ENCODE data around the gene TMEM200B. TPM values are rescaled to one million over a fixed set of nuclear protein-coding genes. Genes with fewer than 3 reads are reported as not detected.
"Not testable (repeated sequence)": the region's sequence is repeated elsewhere in the genome, so short reads cannot be mapped to it uniquely, and the experiment has no call there.

Gene TMEM200B
- total RNA-seq, 1 experiment from 2014 or later = 1.0 TPM

GRCh38 chr1:29108041-29108440 is 15.7 kb downstream of the TMEM200B start:
- not testable (repeated sequence) for H3K36me3 ChIP-seq; H3K9me3 ChIP-seq (replicated peaks); H3K4me3 ChIP-seq; H3K27ac ChIP-seq; H3K4me1 ChIP-seq; H3K27me3 ChIP-seq; DNase-seq

GRCh38 chr1:29105822-29106221 is 17.9 kb downstream of the TMEM200B start:
- peak; percentile 81 to 84 for DNase-seq
- H3K36me3 ChIP-seq = no peaks in the 10 kb centered on the region
- H3K27me3 ChIP-seq = no peaks in the 10 kb centered on the region
- H3K4me3 ChIP-seq = no peak overlapping the region
- no peaks in the 10 kb centered on the region for H3K9me3 ChIP-seq (replicated peaks)
- H3K27ac ChIP-seq = peak overlapping the region; percentile 49; the same call in 1 of the 2 replicates
- H3K4me1 ChIP-seq = peaks cover 7% of the 10 kb centered on the region

- no peak overlapping the region for H3K4me3 ChIP-seq
- peaks cover 7% of the 10 kb centered on the region; the same call in 1 of the 2 replicates for H3K4me1 ChIP-seq
- no peaks in the 10 kb centered on the region for H3K36me3 ChIP-seq
- H3K27me3 ChIP-seq = no peaks in the 10 kb centered on the region
- H3K9me3 ChIP-seq (replicated peaks) = no peaks in the 10 kb centered on the region
- DNase-seq = no peak
- H3K27ac ChIP-seq = no peak overlapping the region
Observed at GRCh38 chr1:29100487-29100886, 23.2 kb downstream of the TMEM200B start.

- peak; percentile 67 to 76 for DNase-seq
- Histone ChIP-seq H3K36me3 (no peaks in the 10 kb centered on the region), H3K4me3 (no peak overlapping the region), H3K27me3 (no peaks in the 10 kb centered on the region), H3K9me3 (replicated peaks) (no peaks in the 10 kb centered on the region), H3K4me1 (peaks cover 7% of the 10 kb centered on the region; the same call in 1 of the 2 replicates), H3K27ac (peak overlapping the region; percentile 66)
Observed at GRCh38 chr1:29099286-29099685, 24.4 kb downstream of the TMEM200B start.

- peaks cover 7% of the 10 kb centered on the region; the same call in 1 of the 2 replicates for H3K4me1 ChIP-seq
- no peak overlapping the region for H3K27ac ChIP-seq
- H3K4me3 ChIP-seq = no peak overlapping the region
- DNase-seq = no peak
- H3K36me3 ChIP-seq = no peaks in the 10 kb centered on the region; the same call in 1 of the 2 replicates
- H3K9me3 ChIP-seq (replicated peaks) = 0 out of 2 replicates have a peak, but pooled peaks cover 4% of the 10 kb centered on the region
- no peaks in the 10 kb centered on the region for H3K27me3 ChIP-seq
Observed at GRCh38 chr1:29096231-29096886, 27.3 kb downstream of the TMEM200B start.

GRCh38 chr1:29094954-29095353 is 28.7 kb downstream of the TMEM200B start:
- peaks cover 6% of the 10 kb centered on the region; the same call in 1 of the 2 replicates for H3K4me1 ChIP-seq
- H3K36me3 ChIP-seq = no peaks in the 10 kb centered on the region; the same call in 1 of the 2 replicates
- no peaks in the 10 kb centered on the region for H3K27me3 ChIP-seq
- H3K4me3 ChIP-seq = no peak overlapping the region
- H3K27ac ChIP-seq = no peak overlapping the region
- DNase-seq = no peak
- 0 out of 2 replicates have a peak, but pooled peaks cover 4% of the 10 kb centered on the region for H3K9me3 ChIP-seq (replicated peaks)

GRCh38 chr1:29094433-29094832 is 29.3 kb downstream of the TMEM200B start:
- H3K27ac ChIP-seq = no peak overlapping the region
- no peaks in the 10 kb centered on the region; the same call in 1 of the 2 replicates for H3K36me3 ChIP-seq
- H3K9me3 ChIP-seq (replicated peaks) = 0 out of 2 replicates have a peak, but pooled peaks cover 4% of the 10 kb centered on the region
- no peak overlapping the region for H3K4me3 ChIP-seq
- no peaks in the 10 kb centered on the region for H3K27me3 ChIP-seq
- DNase-seq = no peak
- peaks cover under 1% of the 10 kb centered on the region; the same call in 1 of the 2 replicates for H3K4me1 ChIP-seq

GRCh38 chr1:29092704-29093103 is 31.0 kb downstream of the TMEM200B start:
- H3K27me3 ChIP-seq; H3K4me1 ChIP-seq; H3K36me3 ChIP-seq; H3K27ac ChIP-seq; H3K9me3 ChIP-seq (replicated peaks); H3K4me3 ChIP-seq; DNase-seq: not testable (repeated sequence)

GRCh38 chr1:29090937-29091618 is 32.6 kb downstream of the TMEM200B start:
- no peaks in the 10 kb centered on the region for H3K27me3 ChIP-seq
- no peaks in the 10 kb centered on the region for H3K4me1 ChIP-seq
- H3K9me3 ChIP-seq (replicated peaks) = 0 out of 2 replicates have a peak, but pooled peaks cover 4% of the 10 kb centered on the region
- no peak overlapping the region for H3K4me3 ChIP-seq
- DNase-seq = no peak
- no peak overlapping the region for H3K27ac ChIP-seq
- H3K36me3 ChIP-seq = no peaks in the 10 kb centered on the region; the same call in 1 of the 2 replicates

GRCh38 chr1:29084196-29084521 is 39.5 kb downstream of the TMEM200B start:
- no peak for DNase-seq
- Histone ChIP-seq H3K27me3 (no peaks in the 10 kb centered on the region), H3K27ac (no peak overlapping the region), H3K9me3 (replicated peaks) (no peaks in the 10 kb centered on the region), H3K4me3 (no peak overlapping the region), H3K36me3 (no peaks in the 10 kb centered on the region), H3K4me1 (no peaks in the 10 kb centered on the region; the same call in 1 of the 2 replicates)

GRCh38 chr1:29083317-29084195 is 40.1 kb downstream of the TMEM200B start:
- Histone ChIP-seq H3K27ac (no peak overlapping the region), H3K9me3 (replicated peaks) (no peaks in the 10 kb centered on the region), H3K36me3 (no peaks in the 10 kb centered on the region), H3K27me3 (no peaks in the 10 kb centered on the region), H3K4me1 (no peaks in the 10 kb centered on the region; the same call in 1 of the 2 replicates), H3K4me3 (no peak overlapping the region)
- no peak for DNase-seq

- DNase-seq = no peak
- H3K27ac ChIP-seq = no peak overlapping the region
- no peaks in the 10 kb centered on the region for H3K9me3 ChIP-seq (replicated peaks)
- no peaks in the 10 kb centered on the region for H3K36me3 ChIP-seq
- H3K4me3 ChIP-seq = no peak overlapping the region
- no peaks in the 10 kb centered on the region; the same call in 1 of the 2 replicates for H3K4me1 ChIP-seq
- no peaks in the 10 kb centered on the region for H3K27me3 ChIP-seq
Observed at GRCh38 chr1:29082519-29082918, 41.2 kb downstream of the TMEM200B start.

- H3K9me3 ChIP-seq (replicated peaks) = no peaks in the 10 kb centered on the region
- H3K4me3 ChIP-seq = no peak overlapping the region
- H3K27me3 ChIP-seq = no peaks in the 10 kb centered on the region
- no peak for DNase-seq
- H3K4me1 ChIP-seq = no peaks in the 10 kb centered on the region; the same call in 1 of the 2 replicates
- no peaks in the 10 kb centered on the region for H3K36me3 ChIP-seq
- no peak overlapping the region for H3K27ac ChIP-seq
Observed at GRCh38 chr1:29081201-29081600, 42.5 kb downstream of the TMEM200B start.

GRCh38 chr1:29079916-29080629 is 43.6 kb downstream of the TMEM200B start:
- not testable (repeated sequence) for DNase-seq; H3K36me3 ChIP-seq; H3K4me1 ChIP-seq; H3K27me3 ChIP-seq; H3K4me3 ChIP-seq; H3K9me3 ChIP-seq (replicated peaks); H3K27ac ChIP-seq

All from SJCRH30 (cell line).